Hematopoietic multipotent progenitor cell treated with erythropoietin and hydrocortisone succinate and interleukin-3 and kit ligand, for 17 days (in vitro differentiated cells): ENCODE results near the gene ESR1.
"Not testable (repeated sequence)": the region's sequence is repeated elsewhere in the genome, so short reads cannot be mapped to it uniquely, and the experiment has no call there.

Experiments used
- DNase-seq: peaks from one replicate; pipeline ENCODE4 v3.0.0-alpha.2; 2015; ENCODE audit warnings: low spot score

ESR1 gene

DNA sequence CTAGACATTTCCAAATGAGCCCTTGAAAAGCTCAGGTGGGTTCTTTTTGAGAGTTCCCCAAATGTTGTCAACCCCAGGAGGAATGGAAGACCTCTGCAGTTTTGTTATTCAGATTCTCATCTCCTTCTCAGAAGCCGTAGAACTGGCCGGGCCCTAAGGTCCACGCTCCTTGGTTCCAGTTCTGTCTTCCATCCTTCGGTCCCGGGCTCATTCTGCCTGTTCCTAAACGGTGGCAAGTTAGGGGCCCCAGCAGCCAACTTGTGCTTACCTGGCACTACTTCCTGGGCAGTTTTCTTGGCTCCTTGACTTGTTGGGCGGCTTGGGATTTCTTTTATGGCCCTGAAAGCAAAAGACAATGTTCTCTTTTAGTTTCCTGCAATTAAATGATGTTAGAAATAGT, 6.4 kb downstream of the ESR1 start:
- DNase-seq: no peak

DNA sequence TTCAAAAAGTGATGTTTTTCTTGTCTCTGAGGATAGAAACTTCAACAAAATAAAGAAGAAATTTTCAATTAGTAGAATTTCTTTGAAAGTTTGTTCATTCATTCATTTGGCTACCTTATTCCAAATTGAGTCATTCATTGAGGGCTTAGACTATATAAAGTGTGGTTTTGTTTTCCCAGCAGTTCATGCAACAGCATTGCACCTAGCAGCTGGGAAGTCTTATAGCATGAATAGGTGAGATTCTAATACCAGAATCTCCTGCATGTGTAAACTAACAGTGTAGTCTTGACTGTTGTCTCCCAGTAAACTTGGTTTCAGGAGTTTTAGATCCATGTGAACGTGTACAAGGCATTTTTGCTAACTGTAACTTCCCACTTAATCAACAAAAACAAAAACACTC, 7.1 kb downstream of the ESR1 start:
- no peak for DNase-seq

DNA sequence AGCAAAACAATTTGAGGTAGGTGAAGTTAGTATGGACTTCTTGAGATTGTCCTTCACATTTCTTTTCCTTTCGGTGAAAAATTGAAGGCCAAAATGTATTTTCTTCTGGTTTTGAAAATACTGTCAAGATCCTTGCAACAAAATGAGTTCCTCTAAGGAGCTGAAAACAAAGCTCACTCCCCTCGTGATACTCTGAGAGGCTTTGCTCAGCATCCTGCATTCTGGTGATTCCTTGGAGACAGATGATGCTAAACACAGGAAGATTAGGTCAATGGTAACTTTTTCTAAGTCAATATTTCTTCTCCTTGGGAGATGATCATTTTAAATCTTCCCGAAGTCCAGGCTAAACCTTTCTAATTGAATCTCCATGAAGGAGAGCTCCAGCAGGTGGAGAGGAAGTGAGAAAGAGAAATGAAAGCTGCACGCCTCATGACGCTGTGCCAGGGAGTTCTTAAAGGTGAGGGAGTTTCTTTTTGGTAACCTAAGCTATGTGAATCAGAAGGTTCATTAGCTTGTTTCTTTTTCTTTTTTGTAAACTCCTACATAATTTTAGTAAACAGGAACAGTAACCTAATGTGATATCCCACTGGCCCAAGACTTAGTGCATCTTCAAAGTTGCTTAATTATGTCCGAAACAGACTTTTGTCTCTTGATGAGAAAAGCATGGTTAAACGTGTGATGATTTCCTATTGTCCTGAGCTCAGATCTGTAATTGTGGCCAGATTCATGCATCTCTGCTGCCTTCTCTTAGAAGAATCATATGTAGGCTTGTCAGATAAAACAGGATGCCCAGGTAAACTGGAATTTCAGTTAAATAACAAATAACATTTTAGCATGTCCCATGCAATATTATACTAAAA, 15.0 kb downstream of the ESR1 start:
- DNase-seq: no peak

DNA sequence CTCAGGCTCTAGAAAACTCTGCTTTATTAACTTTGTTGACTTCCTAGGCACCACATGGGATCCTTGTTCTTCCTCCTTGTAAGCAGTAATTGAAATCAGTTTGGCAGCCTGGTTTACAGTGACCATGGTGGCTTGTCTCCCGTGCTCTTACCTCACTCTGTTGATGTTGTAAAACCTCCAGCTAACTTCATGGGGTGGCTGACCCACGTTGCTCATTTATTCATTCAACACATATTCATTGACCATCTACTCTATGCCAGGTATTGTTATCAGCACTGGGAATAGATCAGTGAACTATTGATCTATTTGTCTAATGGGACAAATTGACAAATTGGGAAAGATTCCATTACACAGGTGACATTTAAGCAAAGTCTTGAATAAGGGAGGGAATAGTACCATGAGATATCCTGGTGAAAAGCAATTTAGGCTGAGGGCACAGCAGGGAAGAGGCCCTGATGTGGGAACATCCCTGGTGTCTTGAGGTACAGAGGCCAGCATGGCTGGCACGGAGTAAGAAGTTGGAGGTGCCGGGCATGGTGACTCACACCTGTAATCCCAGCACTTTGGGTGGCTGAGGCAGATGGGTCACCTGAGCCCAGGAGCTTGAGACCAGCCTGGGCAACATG, 19.1 kb downstream of the ESR1 start:
- no peak for DNase-seq

DNA sequence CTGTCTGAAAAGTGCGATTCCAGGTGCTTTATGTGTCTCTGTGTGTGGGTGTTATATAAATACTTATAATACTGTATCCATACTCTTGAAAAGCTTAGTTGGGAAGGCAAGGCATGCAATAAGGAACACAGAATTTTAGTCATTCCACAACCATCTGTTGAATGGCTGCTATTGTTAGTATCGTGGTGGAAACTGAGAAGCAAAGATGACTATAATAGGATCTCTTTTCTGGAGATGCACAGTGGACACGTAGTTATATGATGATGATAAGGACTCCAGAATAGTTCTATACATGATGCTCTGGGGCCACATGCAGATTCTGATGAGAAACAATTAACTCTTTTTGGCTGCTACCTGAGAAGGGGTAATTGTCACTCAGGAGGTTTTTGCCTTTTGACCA, 25.2 kb downstream of the ESR1 start:
- no peak for DNase-seq

DNA sequence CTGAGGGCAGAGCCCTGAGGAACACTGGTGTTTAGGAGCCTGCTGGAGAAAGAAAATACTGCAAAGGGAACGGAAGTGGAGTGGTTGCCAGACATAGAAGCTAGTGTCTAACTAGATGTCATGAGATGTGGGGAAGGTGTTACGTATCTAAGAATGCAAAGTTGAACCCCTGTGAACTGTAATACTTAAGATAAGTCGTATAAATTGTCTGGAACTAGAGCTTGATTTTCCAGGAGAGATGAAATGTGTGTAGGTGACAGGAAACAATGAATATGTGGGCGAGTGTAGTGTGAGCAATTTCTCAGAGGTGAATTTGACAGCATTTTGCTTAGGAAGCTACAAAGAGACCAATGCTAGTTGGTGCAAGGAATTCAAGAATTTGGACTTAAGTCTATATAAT, 27.9 kb downstream of the ESR1 start:
- DNase-seq: no peak

DNA sequence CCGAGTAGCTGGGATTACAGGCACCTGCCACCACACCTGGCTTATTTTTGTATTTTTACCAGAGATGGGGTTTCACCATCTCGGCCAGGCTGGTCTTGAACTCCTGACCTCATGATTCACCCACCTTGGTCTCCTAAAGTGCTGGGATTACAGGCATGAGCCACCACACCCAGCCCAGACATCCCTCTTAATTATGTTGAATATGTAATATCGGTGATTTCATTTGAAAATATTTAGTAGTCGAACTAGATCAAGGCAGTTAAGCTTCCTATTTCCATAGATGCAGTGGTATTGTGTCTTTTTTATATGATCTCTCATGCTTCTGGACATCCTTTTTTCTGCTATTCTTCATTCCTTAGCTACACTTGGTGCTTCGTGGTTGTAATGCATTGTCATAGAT, 29.7 kb downstream of the ESR1 start:
- DNase-seq: no peak

DNA sequence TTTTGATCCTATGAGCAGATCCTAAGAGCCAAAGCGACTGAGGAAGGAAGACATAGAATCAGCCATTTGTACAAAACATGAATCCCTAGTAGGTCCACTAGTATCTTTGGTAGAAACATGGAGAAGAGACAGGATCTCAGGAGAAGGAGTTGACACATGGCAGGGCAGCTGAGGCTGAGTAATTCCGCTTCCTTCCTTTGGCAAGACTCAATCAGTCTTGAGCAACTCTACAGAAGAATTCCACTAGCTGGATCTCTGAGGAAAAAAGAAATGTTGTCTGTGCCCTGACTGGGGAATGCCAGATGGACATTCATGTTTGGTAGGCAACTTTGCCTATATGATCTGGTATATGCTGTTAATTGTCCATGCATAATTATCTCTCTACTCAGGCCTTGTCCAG, 35.3 kb downstream of the ESR1 start:
- DNase-seq: no peak

DNA sequence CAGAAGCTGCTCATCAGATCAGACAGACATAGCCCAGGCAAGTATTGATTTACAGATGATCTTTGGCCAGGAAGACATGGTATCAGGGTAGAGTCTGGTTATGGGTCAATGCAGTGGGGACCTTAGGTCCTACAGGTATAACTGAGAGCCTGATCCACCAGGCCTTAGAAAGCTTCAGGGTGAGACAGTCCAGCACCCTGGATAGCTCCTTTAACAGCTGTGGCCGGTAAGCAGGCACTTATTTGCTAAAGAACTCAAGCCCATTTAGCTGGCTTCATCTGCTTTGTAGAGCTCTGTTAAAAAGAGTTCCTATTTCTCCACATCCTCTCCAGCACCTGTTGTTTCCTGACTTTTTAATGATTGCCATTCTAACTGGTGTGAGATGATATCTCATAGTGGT, 39.6 kb downstream of the ESR1 start:
- no peak for DNase-seq

DNA sequence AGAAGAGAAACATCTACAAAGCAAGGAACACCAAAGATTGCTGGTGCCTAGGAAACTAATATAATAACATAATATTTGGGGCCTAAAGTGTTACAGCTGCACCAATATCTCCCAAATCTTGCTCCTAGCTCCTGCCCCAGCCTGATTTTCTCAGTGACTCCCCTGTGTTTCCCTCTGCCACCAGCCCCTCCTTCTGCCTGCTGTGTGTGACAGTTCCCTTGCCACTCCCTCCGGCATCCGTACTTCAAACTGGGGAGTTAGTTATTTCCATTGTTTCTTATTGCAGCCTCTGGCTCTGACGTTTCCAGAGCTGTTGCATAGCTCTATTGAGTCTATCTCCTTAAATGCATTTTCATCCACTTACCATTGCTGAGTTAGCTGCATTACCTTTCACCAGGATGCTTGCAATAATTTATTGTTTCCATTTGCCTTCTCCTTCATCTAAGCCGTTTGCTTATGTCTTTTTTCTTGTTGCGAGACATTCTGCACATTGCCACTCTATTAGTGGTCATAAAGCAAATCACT, 43.1 kb downstream of the ESR1 start:
- DNase-seq: no peak

DNA sequence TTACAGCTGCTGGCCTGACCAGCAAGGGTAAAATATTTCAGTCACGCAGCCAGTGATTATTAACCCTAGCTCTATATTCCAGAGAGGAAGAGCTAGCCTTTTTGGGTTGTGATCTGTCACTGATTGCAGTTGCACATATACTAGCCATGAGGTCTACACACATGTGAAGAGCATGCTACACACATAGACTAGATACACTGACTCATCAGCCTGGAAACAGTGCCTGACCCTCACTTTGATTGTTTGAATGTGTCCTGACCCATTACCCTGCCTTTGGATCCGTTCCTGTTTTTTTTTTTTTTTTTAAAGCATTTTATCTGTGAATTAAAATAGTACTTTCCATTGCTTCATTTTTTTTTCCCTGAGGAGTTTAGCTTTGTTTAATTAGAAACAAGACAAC, 50.8 kb downstream of the ESR1 start:
- DNase-seq: no peak

DNA sequence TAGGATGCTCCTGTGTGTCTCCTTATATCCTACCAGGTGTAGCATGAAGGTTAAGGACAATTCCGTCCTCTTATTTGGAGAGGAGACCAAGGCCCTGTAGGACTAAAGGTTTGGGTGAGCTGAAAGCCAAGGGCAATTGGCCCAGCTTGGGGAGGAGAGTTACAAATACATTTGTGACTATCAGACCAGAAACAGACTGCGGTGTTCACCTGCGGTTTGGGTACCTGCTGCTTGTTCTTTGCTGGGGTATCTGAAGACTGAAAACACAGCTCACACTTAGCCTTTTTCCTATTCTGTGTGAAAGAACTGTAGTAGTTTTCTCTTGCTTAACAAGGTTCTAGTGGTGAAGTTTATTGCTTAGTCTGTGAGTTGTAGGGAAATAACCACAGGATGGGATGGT, 55.0 kb downstream of the ESR1 start:
- DNase-seq: no peak

DNA sequence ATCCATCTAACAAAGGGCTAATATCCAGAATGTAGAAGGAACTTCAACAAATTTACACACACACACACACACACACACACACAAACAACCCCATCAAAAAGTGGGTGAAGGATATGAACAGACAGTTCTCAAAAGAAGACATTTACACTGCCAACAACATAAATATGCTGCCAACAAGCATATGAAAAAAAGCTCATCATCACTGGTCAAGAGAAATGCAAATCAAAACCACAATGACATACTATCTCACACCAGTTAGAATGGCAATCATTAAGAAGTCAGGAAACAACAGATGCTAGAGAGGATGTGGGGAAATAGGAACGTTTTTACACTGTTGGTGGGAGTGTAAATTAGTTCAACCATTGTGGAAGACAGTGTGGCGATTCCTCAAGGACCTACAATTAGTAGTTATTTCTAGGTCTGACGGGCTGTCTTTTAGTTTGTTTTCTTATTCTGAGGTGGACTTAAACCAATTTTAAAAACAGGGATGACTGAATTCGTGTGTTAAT, 59.9 kb downstream of the ESR1 start:
- DNase-seq: not testable (repeated sequence)

DNA sequence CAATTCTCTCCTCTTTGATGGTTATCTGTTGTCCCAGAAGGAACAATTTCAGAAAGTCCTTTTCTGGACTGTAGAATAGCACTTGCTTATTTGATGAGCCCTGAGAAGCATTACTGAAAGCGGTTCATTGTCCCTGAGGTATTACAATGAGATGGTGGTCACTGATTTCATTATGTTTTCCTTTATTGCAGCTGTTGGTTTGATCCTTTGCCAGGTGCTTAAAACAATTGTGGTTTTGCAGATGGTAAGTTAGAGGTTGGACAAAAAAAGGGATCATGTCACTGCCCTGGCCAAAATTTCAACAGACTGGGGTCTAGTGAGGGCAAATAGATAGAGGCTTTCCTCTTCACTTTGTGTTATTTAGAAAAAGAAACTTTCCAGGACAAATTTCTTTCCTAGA, 61.9 kb downstream of the ESR1 start:
- DNase-seq: no peak

DNA sequence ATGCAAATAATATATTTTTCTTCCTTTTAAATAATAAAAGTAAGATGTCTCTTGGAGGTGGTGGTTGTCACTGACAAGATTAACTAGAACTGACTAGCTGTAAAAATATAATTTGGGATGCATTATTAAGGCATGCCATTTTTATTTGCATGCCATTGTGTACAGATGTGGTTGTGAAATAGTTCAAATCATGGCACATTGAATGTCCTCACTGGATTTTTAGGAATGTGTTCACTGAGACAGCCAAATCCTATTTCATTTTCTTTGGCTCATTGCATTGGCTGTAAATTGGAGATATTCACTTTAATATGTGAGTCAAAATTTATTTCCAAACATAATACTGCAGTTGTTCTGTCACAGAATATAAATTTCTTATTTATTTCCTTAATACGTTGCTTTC, 62.3 kb downstream of the ESR1 start:
- no peak for DNase-seq

DNA sequence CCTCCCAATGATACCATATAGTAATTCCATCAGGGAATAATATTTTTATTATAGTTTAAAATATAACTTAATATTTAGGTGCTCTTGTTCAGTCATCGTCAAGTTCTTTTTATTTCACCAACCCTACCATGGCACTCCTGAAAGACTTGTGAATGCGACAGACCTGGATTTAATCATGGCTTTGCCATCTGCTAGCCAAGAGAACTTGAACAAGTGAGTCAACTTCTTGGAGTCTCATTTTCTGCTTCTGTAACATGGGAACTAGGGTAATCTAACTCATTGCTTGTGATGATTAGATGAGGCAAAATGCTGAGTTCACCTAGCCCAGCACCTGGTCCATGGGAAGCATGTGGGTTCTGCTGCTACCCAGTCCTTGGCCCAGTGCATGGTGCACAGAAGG, 62.9 kb downstream of the ESR1 start:
- no peak for DNase-seq

DNA sequence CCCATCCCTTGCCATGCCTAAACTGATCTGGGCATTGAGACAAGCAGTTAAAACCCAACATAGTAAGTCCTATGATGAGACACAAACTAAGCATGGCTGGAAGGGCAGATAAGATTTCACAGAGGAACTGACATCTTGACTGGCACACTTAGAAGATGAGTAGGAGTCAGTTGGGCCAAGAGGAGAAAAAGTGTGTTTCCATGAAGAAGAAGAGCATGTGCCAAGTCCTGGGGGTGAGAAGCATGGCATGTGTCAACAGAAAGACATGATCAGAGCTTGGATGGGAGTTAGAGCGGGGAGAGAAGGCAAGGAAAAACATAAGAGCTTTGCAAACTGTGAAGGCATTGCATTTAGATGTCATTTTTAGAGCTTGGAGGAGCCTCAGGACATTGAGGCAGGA, 68.0 kb downstream of the ESR1 start:
- no peak for DNase-seq

DNA sequence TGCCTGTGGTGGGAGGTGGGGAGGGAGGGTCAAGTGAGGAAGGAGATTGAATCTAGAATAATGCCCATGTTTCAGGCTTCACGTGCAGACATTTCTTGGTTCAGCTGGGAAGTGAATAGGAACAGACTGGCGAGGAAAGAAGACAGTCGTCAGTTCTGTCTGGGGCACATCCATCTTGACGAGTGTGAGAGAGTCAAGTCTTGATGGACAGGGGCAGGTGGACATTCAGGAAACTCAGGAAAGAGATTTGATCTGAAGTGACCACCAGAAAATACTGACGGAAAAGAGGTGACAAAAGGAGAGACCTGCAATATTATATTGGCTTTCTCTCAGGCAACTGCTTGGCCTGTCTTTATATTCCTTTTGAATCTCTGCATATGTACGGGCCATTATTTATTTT, 68.6 kb downstream of the ESR1 start:
- no peak for DNase-seq

DNA sequence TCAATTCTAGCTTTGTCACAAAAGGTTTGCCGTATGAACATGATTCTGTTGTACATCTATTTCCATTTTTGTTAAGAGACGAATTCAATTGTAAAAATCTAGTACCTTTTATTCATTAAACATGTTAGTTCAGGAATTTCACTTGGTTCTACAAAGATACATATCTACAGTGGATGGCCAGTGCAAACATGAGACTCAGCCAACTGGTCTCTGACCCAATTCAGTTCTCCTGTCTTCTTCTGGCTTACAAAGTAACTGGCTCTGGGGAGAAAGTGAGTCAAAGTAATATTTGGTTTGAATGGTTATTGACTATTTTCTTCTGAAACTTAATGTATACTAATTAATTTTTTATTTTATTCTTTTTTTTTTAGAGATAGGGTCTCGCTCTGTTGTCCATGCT, 70.0 kb downstream of the ESR1 start:
- DNase-seq: no peak

DNA sequence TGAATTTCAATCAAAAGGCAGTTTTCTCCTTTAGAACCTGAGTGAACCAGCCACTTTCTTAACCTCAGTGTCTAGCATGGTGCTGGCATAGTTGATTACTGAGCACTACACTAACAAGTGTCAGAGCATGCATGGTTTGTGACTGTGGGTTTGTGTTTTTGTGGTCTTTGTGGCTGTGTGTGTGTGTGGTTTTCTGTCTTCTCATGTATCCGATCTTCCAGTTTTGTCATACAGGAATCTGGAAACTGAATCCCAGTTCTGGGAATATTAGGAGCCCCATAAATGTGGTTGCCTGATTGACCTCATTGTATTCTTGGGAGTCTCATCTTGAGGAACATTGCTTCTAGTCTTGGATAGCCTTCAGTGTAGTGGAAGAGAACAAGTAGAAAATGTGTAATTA, 73.7 kb downstream of the ESR1 start:
- no peak for DNase-seq

DNA sequence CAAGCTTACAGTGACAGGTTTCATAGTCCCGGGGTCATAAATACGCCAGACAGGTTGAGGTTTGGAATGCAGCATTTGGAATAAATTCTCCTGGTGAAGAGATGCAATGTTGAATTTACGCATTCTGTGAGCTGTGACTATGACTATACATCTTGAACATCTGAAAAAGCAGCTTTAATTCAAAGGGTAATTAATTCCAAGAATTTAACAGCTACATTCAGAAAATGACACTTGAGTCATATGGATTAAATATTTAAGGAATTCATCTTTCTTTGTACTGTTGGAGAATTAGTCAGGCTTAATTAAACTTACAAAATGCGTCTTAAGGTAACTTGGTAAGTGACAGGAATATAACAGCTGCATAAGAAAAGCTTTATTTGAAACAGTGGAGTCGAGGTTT, 74.7 kb downstream of the ESR1 start:
- DNase-seq: no peak

DNA sequence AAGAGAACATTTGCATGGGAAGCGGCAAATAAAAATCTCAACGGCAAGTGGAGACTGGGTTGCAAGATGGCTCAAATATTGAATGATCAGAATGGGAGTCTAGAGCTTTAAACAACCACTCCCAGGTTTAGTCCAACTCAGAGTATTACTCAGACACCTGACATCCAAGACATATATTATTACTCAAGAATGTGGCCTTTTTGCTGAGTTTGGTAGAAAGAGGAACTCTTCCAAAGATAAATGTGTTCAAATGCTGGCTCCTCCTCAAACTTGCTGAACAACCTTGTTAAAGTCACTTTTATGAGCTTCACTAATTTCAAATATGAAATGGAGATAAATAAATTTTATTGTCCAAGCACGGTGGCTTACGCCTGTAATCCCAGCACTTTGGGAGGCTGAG, 77.8 kb downstream of the ESR1 start:
- no peak for DNase-seq

DNA sequence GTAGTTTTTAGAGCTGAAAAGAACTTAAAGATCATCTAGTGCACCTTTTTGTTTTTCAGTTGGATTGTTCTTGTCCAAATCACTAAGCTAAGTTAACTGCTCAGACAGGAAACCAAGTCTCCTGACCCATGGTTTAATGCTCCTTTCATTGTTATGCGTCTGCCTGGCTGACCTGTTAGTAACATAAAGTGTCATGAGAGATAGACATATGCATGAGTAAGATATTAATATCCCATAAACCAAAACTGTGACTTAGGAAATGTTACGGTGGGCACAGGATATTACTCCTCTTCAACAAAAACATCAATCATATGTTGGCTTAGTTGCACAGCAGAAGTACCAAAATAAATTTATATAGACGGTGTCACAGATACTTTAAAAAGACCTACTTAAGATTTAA, 84.0 kb downstream of the ESR1 start:
- no peak for DNase-seq

DNA sequence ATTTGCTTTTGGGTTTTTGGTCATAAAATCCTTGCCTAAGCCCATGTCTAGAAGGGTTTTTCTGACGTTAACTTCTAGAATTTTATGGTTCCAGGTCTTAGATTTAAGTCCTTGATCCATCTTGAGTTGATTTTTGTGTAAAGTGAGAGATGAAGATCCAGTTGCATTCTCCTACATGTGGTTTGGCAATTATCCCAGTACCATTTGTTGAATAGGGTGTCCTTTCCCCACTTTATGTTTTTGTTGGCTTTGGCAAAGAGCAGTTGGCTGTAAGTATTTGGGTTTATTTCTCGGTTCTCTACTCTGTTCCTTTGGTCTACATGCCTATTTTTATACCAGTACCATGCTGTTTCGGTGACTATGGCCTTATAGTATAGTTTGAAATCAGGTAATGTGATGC, 86.9 kb downstream of the ESR1 start:
- not testable (repeated sequence) for DNase-seq
